Trophoblast cell (in vitro differentiated cells and primary cell): Measurements from ENCODE around the gene SRC.

Experiments used
- DNase-seq, 2 donors: peaks; one replicate each; pipeline ENCODE4 v3.0.0-alpha.2; 2016
- H2AFZ ChIP-seq: 2 replicates; pipeline ENCODE4 v1.6.1; 2013; ENCODE audit warnings: low read length, moderate library complexity, mild to moderate bottlenecking; ENCODE audit not compliant: insufficient read depth, poor library complexity
- H2AK5ac ChIP-seq: 2 replicates; pipeline ENCODE4 v1.6.1; 2013; ENCODE audit warnings: mild to moderate bottlenecking, low read length
- H2BK120ac ChIP-seq: 2 replicates; pipeline ENCODE4 v1.6.1; 2013; ENCODE audit warnings: low read length, mild to moderate bottlenecking, moderate library complexity; ENCODE audit not compliant: insufficient read depth, poor library complexity
- H2BK12ac ChIP-seq: 2 replicates; pipeline ENCODE4 v1.6.1; 2013; ENCODE audit warnings: mild to moderate bottlenecking, low read length, moderate library complexity
- H2BK5ac ChIP-seq: 2 replicates; pipeline ENCODE4 v1.6.1; 2013; ENCODE audit warnings: low read length, low read depth, moderate library complexity, mild to moderate bottlenecking; ENCODE audit not compliant: poor library complexity
- H3K14ac ChIP-seq: 2 replicates; pipeline ENCODE4 v1.6.1; 2013; ENCODE audit warnings: mild to moderate bottlenecking, low read length
- H3K18ac ChIP-seq: 2 replicates; pipeline ENCODE4 v1.6.1; 2013; ENCODE audit warnings: mild to moderate bottlenecking, low read length
- H3K23ac ChIP-seq: 2 replicates; pipeline ENCODE4 v1.6.1; 2013; ENCODE audit warnings: low read length
- H3K27ac ChIP-seq: 2 replicates; pipeline ENCODE4 v1.5.1; 2013; ENCODE audit warnings: low read depth, mild to moderate bottlenecking, inconsistent platforms, low read length, moderate library complexity
- H3K27me3 ChIP-seq: 2 replicates; pipeline ENCODE4 v1.6.1; 2013; ENCODE audit warnings: inconsistent platforms, mild to moderate bottlenecking, low read length, moderate library complexity; ENCODE audit not compliant: insufficient read depth
- H3K36me3 ChIP-seq, 2 experiments: 1 replicate in 1 of 2; 2 replicates in 1 of 2; pipeline ENCODE4 v1.6.1; 2013; ENCODE audit warnings: low read length in 2 of 2, mild to moderate bottlenecking in 2 of 2, moderate library complexity in 1 of 2; ENCODE audit not compliant: insufficient read depth in 2 of 2, control insufficient read depth in 1 of 2
- H3K4ac ChIP-seq: 2 replicates; pipeline ENCODE4 v1.6.1; 2013; ENCODE audit warnings: low read depth, mild to moderate bottlenecking, low read length, moderate library complexity
- H3K4me1 ChIP-seq, 2 experiments: 1 replicate in 1 of 2; 2 replicates in 1 of 2; pipeline ENCODE4 v1.6.1; 2013; ENCODE audit warnings: low read length in 2 of 2, mild to moderate bottlenecking in 2 of 2, moderate library complexity in 1 of 2; ENCODE audit not compliant: insufficient read depth in 2 of 2, control insufficient read depth in 1 of 2
- H3K4me2 ChIP-seq: 2 replicates; pipeline ENCODE4 v1.6.1; 2013; ENCODE audit warnings: inconsistent platforms, mild to moderate bottlenecking, low read length, moderate library complexity
- H3K4me3 ChIP-seq: 2 replicates; pipeline ENCODE4 v1.5.1; 2013; ENCODE audit warnings: mild to moderate bottlenecking, low read depth, low read length, inconsistent platforms
- H3K79me1 ChIP-seq: one replicate; pipeline ENCODE4 v1.6.1; 2013; ENCODE audit warnings: low read length
- H3K79me2 ChIP-seq: 2 replicates; pipeline ENCODE4 v1.6.1; 2013; ENCODE audit warnings: low read length, mild to moderate bottlenecking; ENCODE audit not compliant: control insufficient read depth, insufficient read depth, poor library complexity
- H3K9ac ChIP-seq: 2 replicates; pipeline ENCODE4 v1.6.1; 2013; ENCODE audit warnings: mild to moderate bottlenecking, low read length
- H3K9me3 ChIP-seq: 2 replicates; pipeline ENCODE4 v1.6.1; 2013; ENCODE audit warnings: low read depth, mild to moderate bottlenecking, control low read depth, inconsistent platforms, low read length; ENCODE audit not compliant: insufficient read depth
- H4K12ac ChIP-seq: 2 replicates; pipeline ENCODE4 v1.6.1; 2013; ENCODE audit warnings: low read depth, mild to moderate bottlenecking, low read length, moderate library complexity
- H4K8ac ChIP-seq: 2 replicates; pipeline ENCODE4 v1.6.1; 2013; ENCODE audit warnings: low read depth, mild to moderate bottlenecking, low read length, moderate library complexity
- H4K91ac ChIP-seq: one replicate; pipeline ENCODE4 v1.6.1; 2013; ENCODE audit warnings: low read depth, mild to moderate bottlenecking, low read length, moderate library complexity
- WGBS: extraction: QIAGEN DNeasy Blood & Tissue Kit; methylation state at CpG from one replicate; pipeline ENCODE4 v1.1.7; 2013; ENCODE audit warnings: missing lambda C conversion rate; ENCODE audit not compliant: insufficient read length, insufficient coverage; ENCODE audit errors: extremely low coverage; 5-methylcytosine and 5-hydroxymethylcytosine counted together

The SRC gene

DNA sequence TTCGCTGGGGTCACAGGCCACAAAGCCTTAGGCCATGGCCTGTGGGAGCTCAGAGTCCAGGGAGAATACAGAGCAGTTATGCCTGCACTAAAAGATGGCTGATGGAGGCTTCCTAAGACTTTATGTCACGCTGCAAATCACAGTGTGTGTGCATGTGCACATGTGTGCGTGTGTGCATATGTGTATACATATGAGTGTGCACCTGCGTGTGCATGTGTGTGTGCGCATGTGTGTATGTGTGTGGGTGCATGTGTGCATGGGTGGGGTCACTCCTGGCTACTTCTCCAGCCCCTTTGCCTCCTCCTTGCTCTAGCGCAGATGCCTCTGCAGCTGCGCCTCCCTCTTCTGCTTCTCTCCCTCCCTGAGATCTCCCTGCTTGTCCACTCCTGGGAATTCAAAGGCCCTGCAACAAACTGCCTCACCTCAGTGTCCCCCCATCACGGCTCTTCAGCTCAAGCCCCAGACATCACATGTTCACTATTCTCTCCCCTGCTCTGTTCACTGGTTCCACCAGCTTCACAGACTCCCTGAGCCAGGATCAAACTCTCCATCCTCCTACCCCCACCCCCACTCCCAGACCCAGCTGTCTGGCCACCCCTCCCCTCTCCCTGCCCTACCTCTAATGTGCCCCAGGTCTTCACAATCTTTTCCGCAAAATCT is 90.7 kb downstream of the SRC start:
- H3K18ac ChIP-seq = no peak overlapping the region
- peaks cover 5% of the 10 kb centered on the region for H3K9me3 ChIP-seq
- H3K9ac ChIP-seq = no peak overlapping the region
- H3K27ac ChIP-seq = no peak overlapping the region
- no peak overlapping the region for H4K8ac ChIP-seq
- H3K23ac ChIP-seq = no peak overlapping the region
- H4K91ac ChIP-seq = no peak overlapping the region
- no peaks in the 10 kb centered on the region for H3K79me2 ChIP-seq
- no peak overlapping the region for H2BK12ac ChIP-seq
- no peak overlapping the region for H2BK120ac ChIP-seq
- H3K4ac ChIP-seq = no peak overlapping the region
- no peak overlapping the region for H2AFZ ChIP-seq
- H3K4me3 ChIP-seq = no peak overlapping the region
- H3K79me1 ChIP-seq = no peaks in the 10 kb centered on the region
- no peak overlapping the region for H4K12ac ChIP-seq
- no peak overlapping the region for H2AK5ac ChIP-seq
- H3K27me3 ChIP-seq = no peaks in the 10 kb centered on the region
- no peak overlapping the region for H2BK5ac ChIP-seq
- no peak overlapping the region for H3K4me2 ChIP-seq
- H3K14ac ChIP-seq = no peak overlapping the region
- no CpG with 5 or more reads among the region's 9 CpGs for WGBS
- no peaks in the 10 kb centered on the region for H3K36me3 ChIP-seq
- H3K4me1 ChIP-seq = no peaks in the 10 kb centered on the region
- no peak for DNase-seq

DNA sequence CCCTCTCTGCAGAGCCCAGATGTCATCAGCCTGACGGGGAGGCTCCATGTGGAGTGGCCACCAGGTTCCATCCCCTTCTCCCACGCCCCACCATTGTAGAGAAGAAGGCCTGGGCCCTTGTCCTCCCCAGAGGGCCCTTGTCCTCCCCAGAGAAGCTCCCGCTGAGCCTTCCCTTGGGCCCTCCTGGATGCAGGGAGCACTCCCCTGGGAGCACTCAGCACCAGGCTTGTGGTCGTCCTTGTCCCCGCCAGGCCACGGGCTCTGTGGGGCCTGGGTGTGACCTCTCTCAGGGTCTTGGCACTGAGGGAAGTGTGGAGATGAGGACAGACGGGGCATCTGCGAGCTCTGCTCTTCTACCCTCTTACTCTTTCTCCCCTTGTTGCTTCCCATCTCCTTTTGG is 91.7 kb downstream of the SRC start:
- no peak overlapping the region for H4K91ac ChIP-seq
- no peak overlapping the region for H3K4ac ChIP-seq
- no peaks in the 10 kb centered on the region for H3K36me3 ChIP-seq
- no peaks in the 10 kb centered on the region for H3K4me1 ChIP-seq
- no peak overlapping the region for H3K4me2 ChIP-seq
- H3K27ac ChIP-seq = no peak overlapping the region
- no peak overlapping the region for H3K14ac ChIP-seq
- no peaks in the 10 kb centered on the region for H3K79me1 ChIP-seq
- H2BK12ac ChIP-seq = no peak overlapping the region
- no peak for DNase-seq
- H2BK5ac ChIP-seq = no peak overlapping the region
- no peak overlapping the region for H3K23ac ChIP-seq
- no CpG with 5 or more reads among the region's 8 CpGs for WGBS
- no peak overlapping the region for H3K4me3 ChIP-seq
- H4K8ac ChIP-seq = no peak overlapping the region
- no peak overlapping the region for H3K9ac ChIP-seq
- no peak overlapping the region for H2AFZ ChIP-seq
- peaks cover 3% of the 10 kb centered on the region for H3K9me3 ChIP-seq
- no peaks in the 10 kb centered on the region for H3K79me2 ChIP-seq
- no peak overlapping the region for H2AK5ac ChIP-seq
- no peak overlapping the region for H2BK120ac ChIP-seq
- H3K27me3 ChIP-seq = no peaks in the 10 kb centered on the region
- H3K18ac ChIP-seq = no peak overlapping the region
- H4K12ac ChIP-seq = no peak overlapping the region

GRCh38 chr20:37438464-37439222 is 92.7 kb downstream of the SRC start:
- no peaks in the 10 kb centered on the region for H3K4me1 ChIP-seq
- no CpG with 5 or more reads among the region's 25 CpGs for WGBS
- H4K12ac ChIP-seq = no peak overlapping the region
- H3K9me3 ChIP-seq = peaks cover 5% of the 10 kb centered on the region
- no peak overlapping the region for H2BK12ac ChIP-seq
- no peaks in the 10 kb centered on the region for H3K36me3 ChIP-seq
- no peaks in the 10 kb centered on the region for H3K79me2 ChIP-seq
- no peak overlapping the region for H2AK5ac ChIP-seq
- no peak overlapping the region for H3K27ac ChIP-seq
- H4K8ac ChIP-seq = no peak overlapping the region
- no peak overlapping the region for H3K4me2 ChIP-seq
- no peak overlapping the region for H2AFZ ChIP-seq
- H3K4me3 ChIP-seq = no peak overlapping the region
- no peaks in the 10 kb centered on the region for H3K79me1 ChIP-seq
- H2BK5ac ChIP-seq = no peak overlapping the region
- no peak overlapping the region for H3K23ac ChIP-seq
- H2BK120ac ChIP-seq = no peak overlapping the region
- no peak for DNase-seq
- H4K91ac ChIP-seq = no peak overlapping the region
- H3K27me3 ChIP-seq = no peaks in the 10 kb centered on the region
- H3K14ac ChIP-seq = no peak overlapping the region
- no peak overlapping the region for H3K9ac ChIP-seq
- no peak overlapping the region for H3K18ac ChIP-seq
- H3K4ac ChIP-seq = no peak overlapping the region

DNA sequence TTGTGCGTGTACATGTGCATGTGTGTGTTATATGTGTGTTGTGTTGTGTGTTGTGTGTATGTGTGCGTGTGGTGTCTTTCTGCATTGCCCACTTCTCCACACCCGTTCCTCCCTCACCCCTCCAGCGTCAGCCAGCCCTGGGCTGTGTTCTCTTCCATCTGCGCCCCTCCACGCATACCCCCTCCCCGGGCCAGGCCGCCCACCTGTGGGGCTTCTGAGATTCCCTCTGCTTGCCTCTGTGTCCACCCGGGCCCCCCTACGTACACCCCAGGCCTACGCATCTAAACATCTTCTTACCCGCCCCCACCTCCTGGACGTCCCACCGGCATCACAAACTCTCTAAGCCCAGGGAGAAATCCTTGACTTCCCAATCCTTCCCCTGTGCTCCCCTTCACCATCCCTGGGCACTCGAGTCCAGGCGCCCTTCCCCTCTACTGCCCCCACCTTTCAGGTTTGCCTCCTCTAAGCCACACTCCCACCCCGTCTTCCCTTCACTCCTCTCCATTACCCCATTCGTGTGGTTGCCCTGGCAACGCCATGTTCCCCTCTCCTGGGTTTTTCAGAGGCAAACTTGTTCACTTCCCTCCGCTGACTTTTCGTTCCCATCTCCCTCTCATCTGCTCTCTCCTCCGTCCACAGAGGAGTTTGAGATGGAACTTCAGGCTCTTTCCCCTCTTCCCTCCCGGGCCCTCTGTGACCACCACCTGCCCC is 93.4 kb downstream of the SRC start:
- Histone ChIP-seq H2BK5ac (no peak overlapping the region), H3K23ac (no peak overlapping the region), H3K18ac (no peak overlapping the region), H3K4me3 (no peak overlapping the region), H3K27ac (no peak overlapping the region), H2AK5ac (no peak overlapping the region), H2BK120ac (no peak overlapping the region), H3K4ac (no peak overlapping the region), H4K91ac (no peak overlapping the region), H4K12ac (no peak overlapping the region), H3K36me3 (no peaks in the 10 kb centered on the region), H3K79me1 (no peaks in the 10 kb centered on the region), H3K14ac (no peak overlapping the region), H3K9me3 (peaks cover 5% of the 10 kb centered on the region), H3K27me3 (no peaks in the 10 kb centered on the region), H3K4me1 (no peaks in the 10 kb centered on the region), H3K79me2 (no peaks in the 10 kb centered on the region), H3K9ac (no peak overlapping the region), H4K8ac (no peak overlapping the region), H2BK12ac (no peak overlapping the region), H2AFZ (no peak overlapping the region), H3K4me2 (no peak overlapping the region)
- no peak for DNase-seq
- no CpG with 5 or more reads among the region's 23 CpGs for WGBS
